Activated CD8-positive, alpha-beta memory T cell treated with anti-CD3 and anti-CD28 coated beads, Interleukin-2, amount 50 U/mL, for 4 hours (primary cell): ENCODE measurements around the gene PDE7B.
"Not testable (repeated sequence)": the region's sequence is repeated elsewhere in the genome, so short reads cannot be mapped to it uniquely, and the experiment has no call there.

Experiments used
- DNase-seq: peaks from one replicate; pipeline ENCODE4 v3.0.0-alpha.2; 2020

Gene PDE7B

GRCh38 chr6:136209496-136209895 lies 358.0 kb downstream of the PDE7B start:
- DNase-seq, result no peak

GRCh38 chr6:136210398-136211165 lies 359.1 kb downstream of the PDE7B start:
- no peak for DNase-seq

- no peak for DNase-seq
These were observed 361.1 kb downstream of the PDE7B start for GRCh38 chr6:136212608-136213007.

- no peak for DNase-seq
These were observed 361.6 kb downstream of the PDE7B start for GRCh38 chr6:136213012-136213539.

GRCh38 chr6:136213853-136214252 lies 362.4 kb downstream of the PDE7B start:
- DNase-seq, result no peak

- DNase-seq, result no peak
These were observed 365.3 kb downstream of the PDE7B start for GRCh38 chr6:136216503-136217401.

GRCh38 chr6:136224974-136225373 lies 373.5 kb downstream of the PDE7B start:
- not testable (repeated sequence) for DNase-seq

GRCh38 chr6:136225496-136225895 lies 374.0 kb downstream of the PDE7B start:
- DNase-seq, result peak; percentile 19

- DNase-seq, result peak; percentile 46
These were observed 374.6 kb downstream of the PDE7B start for GRCh38 chr6:136226027-136226673.

GRCh38 chr6:136226674-136227377 lies 375.3 kb downstream of the PDE7B start:
- no peak for DNase-seq

- DNase-seq, result no peak
These were observed 377.3 kb downstream of the PDE7B start for GRCh38 chr6:136228814-136229213.

GRCh38 chr6:136230219-136230853 lies 378.8 kb downstream of the PDE7B start:
- no peak for DNase-seq

GRCh38 chr6:136232701-136233100 lies 381.2 kb downstream of the PDE7B start:
- DNase-seq, result no peak

- DNase-seq, result no peak
These were observed 383.7 kb downstream of the PDE7B start for GRCh38 chr6:136235233-136235564.

- no peak for DNase-seq
These were observed 385.2 kb downstream of the PDE7B start for GRCh38 chr6:136236466-136237293.

- DNase-seq, result no peak
These were observed 392.6 kb downstream of the PDE7B start for GRCh38 chr6:136244061-136244616.
